ENCODE data around the gene NACC2.

Gene NACC2

GRCh38 chr9:135993765-135994500, 101.2 kb downstream of the NACC2 start:
- H3K4me3 ChIP-seq (ENCODE audit: low read length): no peak overlapping the region
- no peak for DNase-seq (ENCODE audit: low read depth)
- no peak for TF ChIP-seq CTCF (conservative IDR thresholded peaks at IDR 0.05; ENCODE audit: low read length)

GRCh38 chr9:135993409-135993742, 101.7 kb downstream of the NACC2 start:
- no peak for DNase-seq (ENCODE audit: low read depth)
- H3K4me3 ChIP-seq (ENCODE audit: low read length): no peak overlapping the region
- no peak for TF ChIP-seq CTCF (conservative IDR thresholded peaks at IDR 0.05; ENCODE audit: low read length)

GRCh38 chr9:135992486-135993408, 102.3 kb downstream of the NACC2 start:
- peak overlapping the region; percentile 20; the same call in 1 of the 2 replicates for H3K4me3 ChIP-seq (ENCODE audit: low read length)
- DNase-seq (ENCODE audit: low read depth): peak; percentile 78
- no peak for TF ChIP-seq CTCF (conservative IDR thresholded peaks at IDR 0.05; ENCODE audit: low read length)

- no peak for TF ChIP-seq CTCF (conservative IDR thresholded peaks at IDR 0.05; ENCODE audit: low read length)
Observed at GRCh38 chr9:135991771-135992170, 103.3 kb downstream of the NACC2 start.

GRCh38 chr9:135990468-135991429, 104.3 kb downstream of the NACC2 start:
- H3K4me3 ChIP-seq (ENCODE audit: low read length): no peak overlapping the region
- TF ChIP-seq CTCF (conservative IDR thresholded peaks at IDR 0.05; ENCODE audit: low read length): no peak
- peak; percentile 47 for DNase-seq (ENCODE audit: low read depth)

More at GRCh38 chr9:135991771-135992170, 103.3 kb downstream of the NACC2 start:
- DNase-seq (ENCODE audit: low read depth): no peak
- no peak overlapping the region for H3K4me3 ChIP-seq (ENCODE audit: low read length)

DNA sequence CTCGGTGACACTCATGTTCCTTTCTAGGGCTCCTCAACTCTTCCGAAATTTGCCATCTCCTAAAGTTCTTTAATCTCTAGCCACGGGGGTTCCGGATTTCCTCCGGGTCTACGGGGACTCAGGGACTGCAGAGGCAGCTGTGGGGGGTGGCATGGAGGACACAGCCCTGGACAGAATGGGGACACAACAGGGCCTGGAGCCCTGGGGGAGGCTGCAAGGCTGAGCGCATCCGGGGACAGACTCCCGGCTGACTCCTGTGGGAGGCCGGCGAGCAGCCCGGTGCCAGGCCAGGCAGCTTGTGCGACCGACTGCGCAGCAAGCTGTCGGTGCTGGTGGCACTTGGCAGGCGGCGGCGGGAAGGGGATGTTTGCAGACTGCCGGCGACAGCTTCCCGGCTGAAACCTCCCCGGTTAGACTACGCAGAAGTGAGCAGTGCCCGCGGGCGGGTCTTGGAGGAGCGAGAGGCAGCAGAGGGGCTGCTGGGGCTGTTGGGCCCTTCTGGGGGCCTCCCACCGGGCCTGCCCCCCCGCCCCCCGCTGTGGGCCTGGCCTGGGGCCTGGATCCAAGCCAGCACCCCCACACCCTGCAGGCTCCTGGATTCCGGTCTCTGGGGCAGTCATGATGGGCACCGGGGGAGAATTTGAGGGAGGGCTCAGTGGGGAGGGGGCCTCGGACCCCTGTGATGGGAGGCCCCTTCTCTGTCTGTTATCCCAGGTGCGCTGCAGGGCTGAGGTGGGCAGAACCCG, 105.2 kb downstream of the NACC2 start:
- H3K4me3 ChIP-seq (ENCODE audit: low read length): no peak overlapping the region
- no peak for TF ChIP-seq CTCF (conservative IDR thresholded peaks at IDR 0.05; ENCODE audit: low read length)
- DNase-seq (ENCODE audit: low read depth): no peak

Data from AG10803 (cell line).